Esophagus (tissue), 2 donors: Measurements from ENCODE around the gene TTC7B. TPM values are rescaled to one million over a fixed set of nuclear protein-coding genes. Genes with fewer than 3 reads are reported as not detected.

Experiments used
- H3K27ac ChIP-seq, 2 donors: one replicate each; pipeline ENCODE4 v1.5.1; 2013; ENCODE audit warnings: low read depth in 2 of 2, mild to moderate bottlenecking in 2 of 2, inconsistent platforms in 1 of 2, low read length in 1 of 2, moderate library complexity in 1 of 2
- H3K27me3 ChIP-seq, 2 donors: one replicate each; pipeline ENCODE4 v1.6.1; 2013; ENCODE audit warnings: low read length in 2 of 2, control low read depth in 1 of 2, mild to moderate bottlenecking in 1 of 2; ENCODE audit not compliant: insufficient read depth in 2 of 2, control insufficient read depth in 1 of 2
- H3K36me3 ChIP-seq, 2 donors: one replicate each; pipeline ENCODE4 v1.6.1; 2013; ENCODE audit warnings: low read length in 1 of 2; ENCODE audit not compliant: control insufficient read depth in 2 of 2, insufficient read depth in 2 of 2
- H3K4me1 ChIP-seq, 2 donors: one replicate each; pipeline ENCODE4 v1.6.1; 2013; ENCODE audit warnings: low read length in 1 of 2; ENCODE audit not compliant: control insufficient read depth in 2 of 2, insufficient read depth in 2 of 2
- H3K4me3 ChIP-seq, 2 donors: one replicate each; pipeline ENCODE4 v1.5.1; 2013; ENCODE audit warnings: low read length in 2 of 2, mild to moderate bottlenecking in 2 of 2, low read depth in 1 of 2, moderate library complexity in 1 of 2
- H3K9me3 ChIP-seq, 2 donors: one replicate each; pipeline ENCODE4 v1.6.1; 2013; ENCODE audit warnings: mild to moderate bottlenecking in 2 of 2, low read depth in 1 of 2, low read length in 1 of 2, moderate library complexity in 1 of 2; ENCODE audit not compliant: control insufficient read depth in 2 of 2, insufficient read depth in 1 of 2
- WGBS, 2 donors: extraction: QIAGEN DNeasy Blood & Tissue Kit; methylation state at CpG; one replicate each; pipeline ENCODE4 v1.1.7; 2013; 5-methylcytosine and 5-hydroxymethylcytosine counted together
- polyA plus RNA-seq, 2 donors: library from polyadenylated mRNA; stranded (reverse); fragments of 200-250 nt; gene quantifications; one replicate each; pipeline ENCODE4 v1.2.3, GENCODE V29; 2013
- donor health status: healthy with polysubstance abuse.
- donor health status: Bipolar disorder and iron deficiency.

Gene TTC7B
- polyA plus RNA-seq, 2 donors, result 2.7 to 6.0 TPM

GRCh38 chr14:90514015-90514398 is 302.2 kb downstream of the TTC7B start:
- peaks cover 23 to 47% of the 10 kb centered on the region in 2 donors for H3K4me1 ChIP-seq
- H3K27me3 ChIP-seq, result no peaks in the 10 kb centered on the region
- no peaks in the 10 kb centered on the region for H3K9me3 ChIP-seq
- no peak overlapping the region for H3K4me3 ChIP-seq
- WGBS, 2 donors, result 52 to 54% methylated on average over 15 of the region's 15 CpGs
- peak overlapping the region; percentile 82 to 89 for H3K27ac ChIP-seq
- H3K36me3 ChIP-seq, result no peaks in the 10 kb centered on the region

GRCh38 chr14:90513161-90514014 is 302.8 kb downstream of the TTC7B start:
- Histone ChIP-seq H3K9me3 (no peaks in the 10 kb centered on the region), H3K4me1 (peaks cover 20 to 44% of the 10 kb centered on the region in 2 donors), H3K27ac (peak overlapping the region; percentile 82 to 89), H3K4me3 (no peak overlapping the region), H3K36me3 (no peaks in the 10 kb centered on the region), H3K27me3 (no peaks in the 10 kb centered on the region)
- 35 to 42% methylated on average over 16 of the region's 16 CpGs for WGBS, 2 donors

DNA sequence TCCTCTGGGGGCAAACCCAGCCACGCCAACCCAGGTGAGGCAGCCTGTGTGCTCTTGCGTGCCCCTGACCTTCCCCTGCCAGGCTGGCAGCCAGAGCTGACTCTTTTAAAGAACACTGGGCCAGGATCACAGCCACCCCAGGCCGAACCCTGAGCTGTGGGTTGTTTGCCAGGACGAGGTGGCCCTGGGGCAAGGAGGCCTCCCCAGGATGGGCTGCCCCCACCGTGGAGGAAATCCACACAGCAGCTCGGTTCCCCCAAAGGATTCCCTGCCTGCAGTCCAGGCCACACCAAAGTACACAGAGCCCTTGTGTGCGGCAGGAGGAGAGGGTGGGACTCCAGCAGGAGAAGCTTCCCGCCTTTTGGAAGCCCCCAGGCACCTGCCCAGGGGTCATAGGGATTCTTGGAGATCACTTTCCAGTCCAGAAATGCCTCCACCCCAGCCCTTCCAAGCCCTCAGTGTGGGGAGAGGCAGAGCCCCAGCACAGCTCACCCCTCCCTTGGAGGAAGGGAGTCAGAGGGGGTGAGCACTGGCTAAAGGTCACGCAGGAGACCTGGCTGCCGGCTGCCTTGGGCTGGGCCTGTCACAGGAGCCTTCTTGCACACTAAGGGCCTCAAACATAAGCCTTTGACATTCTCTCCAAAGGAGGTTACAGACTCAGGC is 303.8 kb downstream of the TTC7B start:
- WGBS, 2 donors, result 40 to 51% methylated on average over 10 of the region's 10 CpGs
- H3K4me1 ChIP-seq, result peaks cover 14 to 39% of the 10 kb centered on the region in 2 donors

DNA sequence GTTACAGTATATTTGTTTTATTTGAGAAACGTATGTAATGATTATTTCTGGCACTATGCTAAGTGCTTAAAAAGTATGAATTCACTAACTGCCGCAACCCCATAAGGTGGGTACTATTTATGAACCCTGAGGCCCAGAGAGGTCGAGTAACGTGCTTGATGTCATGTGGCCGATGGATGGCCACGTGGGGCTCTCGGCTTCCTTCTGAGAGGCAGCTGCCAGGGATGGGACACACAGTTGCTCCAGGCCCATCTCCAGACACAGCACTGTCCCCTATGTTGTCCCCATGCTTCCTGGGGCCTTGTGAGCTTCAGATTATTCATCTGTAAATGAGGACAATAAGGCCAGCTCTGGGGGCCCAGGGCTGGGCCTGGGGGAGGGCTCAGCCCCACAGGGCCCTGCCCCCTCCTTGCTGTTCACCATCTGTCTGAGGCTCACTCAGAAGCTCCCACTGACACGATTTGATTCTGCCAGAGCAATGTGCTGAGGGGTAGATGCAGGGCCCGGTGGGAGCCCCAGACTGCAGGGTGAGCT is 304.4 kb downstream of the TTC7B start:
- no peak overlapping the region for H3K4me3 ChIP-seq
- 61 to 64% methylated on average over 9 of the region's 9 CpGs for WGBS, 2 donors
- no peaks in the 10 kb centered on the region for H3K36me3 ChIP-seq
- peaks cover 11 to 36% of the 10 kb centered on the region in 2 donors for H3K4me1 ChIP-seq
- H3K27ac ChIP-seq, result peak overlapping the region; percentile 14 to 45
- H3K9me3 ChIP-seq, result no peaks in the 10 kb centered on the region
- no peaks in the 10 kb centered on the region for H3K27me3 ChIP-seq

More for the DNA sequence above, 303.8 kb downstream of the TTC7B start:
- no peaks in the 10 kb centered on the region for H3K9me3 ChIP-seq
- H3K4me3 ChIP-seq, result no peak overlapping the region
- H3K27ac ChIP-seq, result peak overlapping the region; percentile 65 to 89
- H3K27me3 ChIP-seq, result no peaks in the 10 kb centered on the region
- no peaks in the 10 kb centered on the region for H3K36me3 ChIP-seq

GRCh38 chr14:90511252-90511651 is 305.0 kb downstream of the TTC7B start:
- 86 to 93% methylated on average over 4 of the region's 4 CpGs for WGBS, 2 donors
- Histone ChIP-seq H3K36me3 (no peaks in the 10 kb centered on the region), H3K4me3 (no peak overlapping the region), H3K9me3 (no peaks in the 10 kb centered on the region), H3K4me1 (peaks cover 9 to 33% of the 10 kb centered on the region in 2 donors), H3K27ac (no peak overlapping the region), H3K27me3 (no peaks in the 10 kb centered on the region)

DNA sequence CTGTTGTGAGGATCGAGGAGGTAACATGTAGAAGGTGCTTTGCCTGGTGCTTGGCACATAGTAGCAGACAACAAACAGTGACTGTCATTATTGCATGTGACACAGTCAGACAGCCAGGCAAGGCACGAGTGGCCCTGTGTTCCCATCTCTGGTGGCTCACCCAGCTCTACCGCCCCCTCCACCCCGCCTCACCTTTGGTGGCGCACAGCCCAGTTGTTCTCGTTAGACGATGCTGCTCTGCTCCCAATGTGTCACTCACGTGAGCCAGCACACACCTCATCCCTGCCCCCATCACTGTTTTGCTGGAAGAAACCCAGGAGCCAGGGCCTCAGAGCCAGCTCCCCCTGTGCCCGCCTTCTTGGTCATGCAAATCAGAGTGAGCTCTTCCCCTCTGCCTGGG is 306.1 kb downstream of the TTC7B start:
- 43 to 58% methylated on average over 9 of the region's 9 CpGs for WGBS, 2 donors
- H3K36me3 ChIP-seq, result no peaks in the 10 kb centered on the region
- peak overlapping the region; percentile 66 to 86 for H3K27ac ChIP-seq
- no peaks in the 10 kb centered on the region for H3K9me3 ChIP-seq
- H3K4me3 ChIP-seq, result no peak overlapping the region
- peaks cover 9 to 31% of the 10 kb centered on the region in 2 donors for H3K4me1 ChIP-seq
- H3K27me3 ChIP-seq, result no peaks in the 10 kb centered on the region

- 40 to 49% methylated on average over 5 of the region's 5 CpGs for WGBS, 2 donors
- H3K36me3 ChIP-seq, result no peaks in the 10 kb centered on the region
- H3K27ac ChIP-seq, result peak overlapping the region; percentile 66 to 86
- H3K27me3 ChIP-seq, result no peaks in the 10 kb centered on the region
- H3K4me3 ChIP-seq, result no peak overlapping the region
- H3K9me3 ChIP-seq, result no peaks in the 10 kb centered on the region
- peaks cover 9 to 31% of the 10 kb centered on the region in 2 donors for H3K4me1 ChIP-seq
These were observed 306.8 kb downstream of the TTC7B start for GRCh38 chr14:90509403-90509802.

- WGBS, 2 donors, result 28 to 36% methylated on average over 21 of the region's 21 CpGs
- H3K36me3 ChIP-seq, result no peaks in the 10 kb centered on the region
- no peaks in the 10 kb centered on the region for H3K9me3 ChIP-seq
- H3K4me3 ChIP-seq, result no peak overlapping the region
- peaks cover 9 to 25% of the 10 kb centered on the region in 2 donors for H3K4me1 ChIP-seq
- peak overlapping the region; percentile 66 to 86 for H3K27ac ChIP-seq
- no peaks in the 10 kb centered on the region for H3K27me3 ChIP-seq
These were observed 307.5 kb downstream of the TTC7B start for GRCh38 chr14:90508536-90509254.

DNA sequence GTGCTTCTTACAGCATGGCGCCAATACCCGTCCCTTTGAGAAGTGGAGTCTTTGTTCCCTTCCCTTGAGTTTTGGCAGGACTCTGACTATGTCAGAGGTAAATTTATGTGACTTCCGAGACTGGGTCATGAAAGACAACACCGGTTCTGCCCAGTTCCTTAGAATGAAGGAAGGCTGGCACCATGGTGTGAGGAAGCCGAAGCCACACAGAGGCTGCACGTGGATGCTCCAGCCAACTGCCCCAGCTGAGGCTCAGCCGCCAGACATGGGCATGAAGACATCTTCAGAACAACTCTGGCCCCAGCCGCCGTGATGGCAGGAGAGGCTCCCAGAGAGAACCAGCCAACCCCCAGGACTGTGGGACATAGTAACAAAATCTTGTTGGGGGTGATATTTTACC is 308.2 kb downstream of the TTC7B start:
- Histone ChIP-seq H3K9me3 (no peaks in the 10 kb centered on the region), H3K27me3 (no peaks in the 10 kb centered on the region), H3K27ac (no peak overlapping the region), H3K36me3 (no peaks in the 10 kb centered on the region), H3K4me1 (peaks cover 4 to 19% of the 10 kb centered on the region in 2 donors), H3K4me3 (no peak overlapping the region)
- WGBS, 2 donors, result 83 to 86% methylated on average over 9 of the region's 9 CpGs
